GM19463 (cell line): Measurements from ENCODE around the gene ETS2.
A peak's percentile ranks its signal among the peaks of the same experiment; 100 is the strongest.

ENCODE experiments used
- ATAC-seq: cut with Tn5 transposase; IDR thresholded peaks from one replicate; pipeline ENCODE4 v1.9.1; 2021; ENCODE audit warnings: mild to moderate bottlenecking, moderate library complexity; ENCODE audit not compliant: unreplicated experiment

ETS2 gene

GRCh38 chr21:38805328-38806152 lies at the start of gene ETS2:
ETS2 (plus strand) TSS chr21:38805929; CDS start chr21:38810035, 4,106 bp downstream.
- ATAC-seq, result peak; percentile 69

GRCh38 chr21:38756746-38757145 lies 49.0 kb upstream of the ETS2 start:
- no peak for ATAC-seq

GRCh38 chr21:38758501-38759214 lies 47.1 kb upstream of the ETS2 start:
- ATAC-seq, result no peak

- ATAC-seq, result no peak
Observed at GRCh38 chr21:38759413-38759812, 46.3 kb upstream of the ETS2 start.

GRCh38 chr21:38760017-38760761 lies 45.5 kb upstream of the ETS2 start:
- no peak for ATAC-seq

- no peak for ATAC-seq
Observed at GRCh38 chr21:38760762-38761155, 45.0 kb upstream of the ETS2 start.

- no peak for ATAC-seq
Observed at GRCh38 chr21:38761531-38761930, 44.2 kb upstream of the ETS2 start.

- ATAC-seq, result no peak
Observed at GRCh38 chr21:38765056-38765455, 40.7 kb upstream of the ETS2 start.

- ATAC-seq, result peak; percentile 93
Observed at GRCh38 chr21:38766987-38767722, 38.6 kb upstream of the ETS2 start.

GRCh38 chr21:38768471-38769063 lies 37.2 kb upstream of the ETS2 start:
- no peak for ATAC-seq

- no peak for ATAC-seq
Observed at GRCh38 chr21:38769191-38769780, 36.4 kb upstream of the ETS2 start.

- no peak for ATAC-seq
Observed at GRCh38 chr21:38770660-38771059, 35.1 kb upstream of the ETS2 start.

GRCh38 chr21:38771536-38771935 lies 34.2 kb upstream of the ETS2 start:
- no peak for ATAC-seq

GRCh38 chr21:38772646-38773045 lies 33.1 kb upstream of the ETS2 start:
- no peak for ATAC-seq

- peak; percentile 56 for ATAC-seq
Observed at GRCh38 chr21:38773099-38774061, 32.3 kb upstream of the ETS2 start.

- ATAC-seq, result no peak
Observed at GRCh38 chr21:38774152-38774551, 31.6 kb upstream of the ETS2 start.

GRCh38 chr21:38774586-38775285 lies 31.0 kb upstream of the ETS2 start:
- no peak for ATAC-seq

GRCh38 chr21:38775733-38776132 lies 30.0 kb upstream of the ETS2 start:
- no peak for ATAC-seq
